Lower leg skin (tissue), 4 donors: ENCODE results near the gene LYG1. TPM values are rescaled to one million over a fixed set of nuclear protein-coding genes. Genes with fewer than 3 reads are reported as not detected.
"Not testable (repeated sequence)": the region's sequence is repeated elsewhere in the genome, so short reads cannot be mapped to it uniquely, and the experiment has no call there.

Experiments used
- DNase-seq, 2 donors: peaks; one replicate each; pipeline ENCODE4 v3.0.0-alpha.2; 2019; ENCODE audit warnings: low spot score in 2 of 2
- H3K4me3 ChIP-seq: fragments of 200-600 bp; sonication (generic); 2 replicates; pipeline ENCODE4 v1.5.1; 2017; ENCODE audit warnings: mild to moderate bottlenecking, low read depth; ENCODE audit not compliant: poor library complexity, severe bottlenecking
- POLR2A ChIP-seq, 2 donors: fragments of 450-650 bp; IDR thresholded peaks; one replicate each; pipeline ENCODE4 v1.6.1; 2016 to 2017; ENCODE audit warnings: antibody characterized with exemption in 2 of 2, mild to moderate bottlenecking in 1 of 2, moderate library complexity in 1 of 2
- WGBS, 2 donors: methylation state at CpG; one replicate each; pipeline ENCODE4 v1.1.5; 2018; 5-methylcytosine and 5-hydroxymethylcytosine counted together
- intact Hi-C: fragments of 100-400 bp; cut with DNase I; formaldehyde crosslinking; loops from one replicate; pipeline ENCODE4 v1.15.0; 2023; ENCODE audit warnings: low total_unique reads
- total RNA-seq, 4 donors: library from RNA; depleted of rRNA; stranded (reverse); fragments of >200 nt; gene quantifications; one replicate each; pipeline ENCODE4 v1.1.0, GENCODE V29; 2016
- TF ChIP-seq, protein P1 (sequence below), 3 donors: fragments of 450-650 bp; IDR thresholded peaks; one replicate each; pipeline ENCODE4 v1.5.1; 2016; ENCODE audit warnings: antibody characterized with exemption in 3 of 3, mild to moderate bottlenecking in 3 of 3, moderate library complexity in 2 of 3

LYG1 gene
- total RNA-seq: 1 to 10 TPM in 1 of 4 donors, under 1 TPM in 1, not detected in 2; 0.97 to 1.7 TPM

DNA sequence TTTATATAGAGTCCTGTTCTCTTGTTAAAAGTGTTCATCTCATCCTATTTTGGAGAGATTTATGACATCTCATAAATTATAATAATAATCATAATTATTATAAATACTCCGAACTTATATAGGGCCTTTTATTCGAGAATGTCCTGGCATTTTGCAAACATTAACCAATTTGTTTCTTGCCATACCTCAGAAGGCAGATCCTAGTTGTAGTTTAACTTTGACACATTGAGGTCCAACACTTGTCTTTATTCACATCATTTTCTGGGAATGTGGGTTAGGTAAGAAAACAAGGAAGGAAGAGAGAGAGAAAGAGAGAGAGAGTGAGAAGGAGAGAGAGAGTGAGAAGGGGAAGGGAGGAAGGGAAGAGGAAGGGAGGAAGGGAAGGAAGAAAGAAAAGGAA, at the start of gene LYG1:
Gene LYG1 (minus strand): TSS at position 101 of the 400 bp plus-strand sequence. CDS start 5,527 bp downstream, outside the sequence.
- intact Hi-C loops: not testable (repeated sequence)

DNA sequence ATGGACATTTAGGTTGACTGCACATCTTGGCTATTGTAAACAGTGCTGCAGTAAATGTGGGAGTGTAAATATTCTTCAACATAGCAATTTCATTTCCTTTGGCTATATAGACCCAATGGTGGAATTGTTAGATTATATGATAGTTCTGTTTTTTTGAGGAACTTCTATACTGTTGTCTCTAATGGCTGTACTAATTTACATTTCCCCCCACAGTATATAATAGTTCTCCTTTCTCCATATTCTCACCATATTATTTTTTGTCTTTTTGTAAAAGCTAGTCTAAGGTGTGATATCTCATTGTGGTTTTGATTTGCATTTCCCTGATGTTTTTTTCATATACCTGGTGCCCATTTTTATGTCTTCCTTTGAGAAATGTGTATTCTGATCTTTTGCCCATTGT, 49.2 kb upstream of the LYG1 start:
- TF ChIP-seq, protein P1, sequence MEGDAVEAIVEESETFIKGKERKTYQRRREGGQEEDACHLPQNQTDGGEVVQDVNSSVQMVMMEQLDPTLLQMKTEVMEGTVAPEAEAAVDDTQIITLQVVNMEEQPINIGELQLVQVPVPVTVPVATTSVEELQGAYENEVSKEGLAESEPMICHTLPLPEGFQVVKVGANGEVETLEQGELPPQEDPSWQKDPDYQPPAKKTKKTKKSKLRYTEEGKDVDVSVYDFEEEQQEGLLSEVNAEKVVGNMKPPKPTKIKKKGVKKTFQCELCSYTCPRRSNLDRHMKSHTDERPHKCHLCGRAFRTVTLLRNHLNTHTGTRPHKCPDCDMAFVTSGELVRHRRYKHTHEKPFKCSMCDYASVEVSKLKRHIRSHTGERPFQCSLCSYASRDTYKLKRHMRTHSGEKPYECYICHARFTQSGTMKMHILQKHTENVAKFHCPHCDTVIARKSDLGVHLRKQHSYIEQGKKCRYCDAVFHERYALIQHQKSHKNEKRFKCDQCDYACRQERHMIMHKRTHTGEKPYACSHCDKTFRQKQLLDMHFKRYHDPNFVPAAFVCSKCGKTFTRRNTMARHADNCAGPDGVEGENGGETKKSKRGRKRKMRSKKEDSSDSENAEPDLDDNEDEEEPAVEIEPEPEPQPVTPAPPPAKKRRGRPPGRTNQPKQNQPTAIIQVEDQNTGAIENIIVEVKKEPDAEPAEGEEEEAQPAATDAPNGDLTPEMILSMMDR (IDR thresholded peaks at IDR 0.05): no peak
- no peak for TF ChIP-seq POLR2A (IDR thresholded peaks at IDR 0.05)
- intact Hi-C loops: no loop called here
- H3K4me3 ChIP-seq: no peak overlapping the region
- DNase-seq: no peak

More for the DNA sequence above, at the start of gene LYG1:
- 92 to 95% methylated on average over 2 of the region's 2 CpGs for WGBS, 2 donors
- not testable (repeated sequence) for H3K4me3 ChIP-seq, DNase-seq

DNA sequence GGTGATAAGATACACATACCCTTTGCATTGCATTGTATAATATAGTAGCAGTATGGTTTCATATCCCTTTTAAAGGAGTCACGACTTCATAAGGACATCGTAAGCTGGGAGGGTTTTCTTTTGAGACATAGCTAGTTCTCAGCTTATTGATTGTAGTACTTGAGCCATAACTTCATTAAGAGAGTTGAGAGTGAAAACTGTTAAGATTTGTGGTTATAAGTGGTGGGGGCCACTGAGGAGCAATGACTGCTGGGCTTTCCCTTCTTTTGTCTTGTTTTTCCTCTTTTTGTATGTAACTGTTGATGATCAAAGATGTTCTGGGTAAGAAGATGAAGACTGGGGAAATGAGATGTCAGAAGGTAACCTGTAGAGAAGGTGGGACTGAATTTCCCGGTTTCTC, 47.2 kb upstream of the LYG1 start:
- WGBS, 2 donors: 87 to 92% methylated on average over 3 of the region's 3 CpGs
- intact Hi-C loops: no loop called here

DNA sequence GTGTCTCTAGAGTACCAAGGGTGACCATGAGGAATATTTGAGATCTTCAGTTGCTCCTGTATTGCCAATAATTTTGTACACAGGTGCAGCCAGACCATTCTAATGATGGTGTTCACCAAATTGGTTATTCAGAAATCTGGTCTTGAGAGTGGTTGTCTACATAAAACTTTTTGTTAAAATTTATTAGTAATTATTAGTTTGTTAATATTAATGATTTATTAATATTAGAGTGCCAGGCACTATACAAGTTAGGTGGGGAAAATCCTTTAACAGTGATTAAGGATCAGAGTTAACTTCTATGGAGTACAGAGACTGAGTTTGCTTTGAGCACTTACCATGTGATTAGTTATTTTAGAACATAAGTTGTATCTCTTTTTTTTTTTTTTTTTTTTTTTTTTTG, 45.2 kb upstream of the LYG1 start:
- no peak for DNase-seq
- intact Hi-C loops: no loop called here
- TF ChIP-seq, protein P1 (IDR thresholded peaks at IDR 0.05): no peak
- no peak for TF ChIP-seq POLR2A (IDR thresholded peaks at IDR 0.05)
- H3K4me3 ChIP-seq: no peak overlapping the region

More for the DNA sequence above, 47.2 kb upstream of the LYG1 start:
- TF ChIP-seq, protein P1 (IDR thresholded peaks at IDR 0.05): no peak
- TF ChIP-seq POLR2A (IDR thresholded peaks at IDR 0.05): no peak
- no peak overlapping the region for H3K4me3 ChIP-seq
- no peak for DNase-seq

DNA sequence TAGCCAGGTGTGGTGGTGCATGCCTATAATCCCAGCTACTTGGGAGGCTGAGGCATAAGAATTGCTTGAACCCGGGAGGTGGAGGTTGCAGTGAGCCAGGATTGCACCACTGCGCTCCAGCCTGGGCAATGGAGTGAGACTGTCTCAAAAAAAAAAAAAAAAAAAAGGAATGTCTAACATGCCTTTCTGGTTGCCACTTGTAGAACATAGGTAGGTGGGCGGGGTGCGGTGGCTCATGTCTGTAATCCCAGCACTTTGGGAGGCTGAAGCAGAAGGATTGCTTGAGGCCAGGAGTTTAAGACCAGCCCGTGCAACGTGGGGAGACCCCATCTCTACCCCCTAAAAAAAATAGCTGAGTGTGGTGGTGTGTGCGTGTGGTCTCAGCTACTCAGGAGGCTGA, 44.4 kb upstream of the LYG1 start:
- intact Hi-C loops, H3K4me3 ChIP-seq, DNase-seq: not testable (repeated sequence)
- 89 to 90% methylated on average over 7 of the region's 7 CpGs for WGBS, 2 donors

DNA sequence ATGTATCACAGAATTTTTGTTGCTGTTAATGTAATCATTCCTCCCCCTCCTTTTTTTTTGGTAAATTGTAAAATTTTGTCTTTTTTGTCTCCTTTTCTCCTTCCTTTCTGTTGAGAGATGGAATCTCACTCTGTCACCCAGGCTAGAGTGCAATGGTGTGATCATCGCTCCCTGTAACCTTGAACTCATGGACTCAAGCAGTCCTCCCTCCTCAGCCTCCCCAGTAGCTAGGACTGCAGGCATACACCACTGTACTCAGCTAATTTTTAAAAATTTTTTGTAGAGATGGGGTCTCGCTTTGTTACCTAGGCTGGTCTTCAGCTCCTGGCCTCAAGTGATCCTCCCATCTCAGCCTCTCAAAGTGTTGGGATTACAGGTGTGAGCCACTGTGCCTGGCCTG, 41.5 kb upstream of the LYG1 start:
- intact Hi-C loops: no loop called here
- 92 to 95% methylated on average over 2 of the region's 2 CpGs for WGBS, 2 donors
- no peak for DNase-seq
- H3K4me3 ChIP-seq: no peak overlapping the region
- TF ChIP-seq POLR2A (IDR thresholded peaks at IDR 0.05): no peak
- TF ChIP-seq, protein P1 (IDR thresholded peaks at IDR 0.05): no peak

DNA sequence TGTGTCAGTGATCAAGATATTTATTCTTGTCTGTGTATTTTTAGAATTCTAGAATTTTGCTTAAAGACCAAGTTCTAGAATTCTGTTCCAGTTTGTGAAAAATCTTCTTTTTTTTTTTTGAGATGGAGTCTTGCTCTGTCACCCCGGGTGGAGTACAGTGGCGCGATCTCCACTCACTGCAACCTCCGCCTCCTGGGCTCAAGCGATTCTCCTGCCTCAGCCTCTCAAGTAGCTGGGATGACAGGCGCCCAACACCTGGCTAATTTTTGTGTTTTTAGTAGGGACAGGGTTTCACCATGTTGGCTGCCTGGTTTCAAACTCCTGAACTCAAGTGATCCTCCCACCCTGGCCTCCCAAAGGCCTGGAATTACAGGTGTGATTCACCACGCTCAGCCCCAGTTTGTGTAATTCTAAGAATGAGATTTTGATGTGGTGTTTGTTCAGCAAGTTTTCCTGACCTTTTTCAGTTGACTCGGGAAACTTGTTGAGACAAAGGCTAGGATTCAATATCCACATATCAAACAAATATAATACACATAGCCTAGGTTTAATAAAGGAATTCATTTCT, 39.8 kb upstream of the LYG1 start:
- H3K4me3 ChIP-seq: no peak overlapping the region
- intact Hi-C loops: no loop called here
- WGBS, 2 donors: 87 to 88% methylated on average over 8 of the region's 8 CpGs
- TF ChIP-seq POLR2A (IDR thresholded peaks at IDR 0.05): no peak
- TF ChIP-seq, protein P1 (IDR thresholded peaks at IDR 0.05): no peak
- no peak for DNase-seq
